Right atrium auricular region (tissue), 2 donors: ENCODE data around the gene ELK1. TPM values are rescaled to one million over a fixed set of nuclear protein-coding genes. Genes with fewer than 3 reads are reported as not detected.

Experiments
- DNase-seq: peaks from one replicate; pipeline ENCODE4 v3.0.0-alpha.2; 2019; ENCODE audit warnings: low spot score
- H3K27ac ChIP-seq, 2 donors: fragments of 200-600 bp; sonication (generic); 1 replicate in 1 of 2; 2 replicates in 1 of 2; pipeline ENCODE4 v1.5.1; 2016 to 2019
- H3K27me3 ChIP-seq, 2 donors: fragments of 200-600 bp; sonication (generic); one replicate each; pipeline versions ENCODE4 v1.5.1 to v1.6.0; 2017 to 2019
- H3K36me3 ChIP-seq: fragments of 200-600 bp; sonication (generic); one replicate; pipeline ENCODE4 v1.5.1; 2016
- H3K4me1 ChIP-seq, 2 donors: fragments of 200-600 bp; sonication (generic); one replicate each; pipeline versions ENCODE4 v1.5.1 to v1.6.0; 2017 to 2019
- H3K4me3 ChIP-seq, 2 donors: fragments of 200-600 bp; sonication (generic); 1 replicate in 1 of 2; 2 replicates in 1 of 2; pipeline ENCODE4 v1.5.1; 2017 to 2019; ENCODE audit warnings: mild to moderate bottlenecking in 1 of 2, moderate library complexity in 1 of 2
- H3K9me3 ChIP-seq, 2 donors: fragments of 200-600 bp; sonication (generic); one replicate each; pipeline ENCODE4 v1.5.1; 2019
- total RNA-seq, 2 donors: library from RNA; depleted of rRNA; stranded (reverse); fragments of >200 nt; gene quantifications; one replicate each; pipeline ENCODE4 v1.1.0, GENCODE V29; 2016
- TF ChIP-seq, protein P1 (sequence below), 2 donors: fragments of 200-600 bp; sonication (generic); IDR thresholded peaks; one replicate each; pipeline ENCODE4 v1.5.1; 2019; ENCODE audit warnings: antibody characterized with exemption in 2 of 2

Gene ELK1
- total RNA-seq, 2 donors from 2014 or later = 21.9 to 28.9 TPM

DNA sequence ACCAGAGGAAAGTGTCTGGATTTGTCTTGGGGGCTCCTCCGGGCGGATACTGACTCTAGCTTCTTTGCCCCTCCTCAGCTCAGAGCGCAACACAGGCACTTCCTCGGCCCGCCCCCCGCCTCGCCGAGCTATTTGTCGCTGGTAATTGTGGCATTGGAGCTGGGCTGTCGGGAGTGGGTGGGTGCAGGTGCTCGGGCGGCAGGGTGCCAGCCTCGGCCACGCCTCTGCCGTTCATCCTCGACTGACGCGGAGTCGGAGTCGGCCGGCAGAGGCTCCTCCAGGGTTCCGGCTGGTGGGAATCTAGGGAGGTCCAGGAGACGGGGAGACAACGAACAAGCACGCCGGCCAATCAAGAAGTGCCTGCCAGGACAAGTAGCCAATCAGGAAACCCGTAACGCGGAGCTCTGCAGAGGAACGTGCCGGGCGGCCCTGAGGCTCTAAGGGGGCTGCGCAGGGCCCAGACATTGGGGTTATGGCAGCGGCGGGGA, 26.8 kb downstream of the ELK1 start:
- H3K36me3 ChIP-seq = no peaks in the 10 kb centered on the region
- H3K4me1 ChIP-seq = peaks cover 0 to 5% of the 10 kb centered on the region in 2 donors
- no peak overlapping the region for H3K27ac ChIP-seq
- TF ChIP-seq, protein P1, sequence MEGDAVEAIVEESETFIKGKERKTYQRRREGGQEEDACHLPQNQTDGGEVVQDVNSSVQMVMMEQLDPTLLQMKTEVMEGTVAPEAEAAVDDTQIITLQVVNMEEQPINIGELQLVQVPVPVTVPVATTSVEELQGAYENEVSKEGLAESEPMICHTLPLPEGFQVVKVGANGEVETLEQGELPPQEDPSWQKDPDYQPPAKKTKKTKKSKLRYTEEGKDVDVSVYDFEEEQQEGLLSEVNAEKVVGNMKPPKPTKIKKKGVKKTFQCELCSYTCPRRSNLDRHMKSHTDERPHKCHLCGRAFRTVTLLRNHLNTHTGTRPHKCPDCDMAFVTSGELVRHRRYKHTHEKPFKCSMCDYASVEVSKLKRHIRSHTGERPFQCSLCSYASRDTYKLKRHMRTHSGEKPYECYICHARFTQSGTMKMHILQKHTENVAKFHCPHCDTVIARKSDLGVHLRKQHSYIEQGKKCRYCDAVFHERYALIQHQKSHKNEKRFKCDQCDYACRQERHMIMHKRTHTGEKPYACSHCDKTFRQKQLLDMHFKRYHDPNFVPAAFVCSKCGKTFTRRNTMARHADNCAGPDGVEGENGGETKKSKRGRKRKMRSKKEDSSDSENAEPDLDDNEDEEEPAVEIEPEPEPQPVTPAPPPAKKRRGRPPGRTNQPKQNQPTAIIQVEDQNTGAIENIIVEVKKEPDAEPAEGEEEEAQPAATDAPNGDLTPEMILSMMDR (IDR thresholded peaks at IDR 0.05) = no peak
- no peaks in the 10 kb centered on the region for H3K27me3 ChIP-seq
- no peak for DNase-seq
- H3K4me3 ChIP-seq = peak overlapping the region; percentile 10 to 32
- no peaks in the 10 kb centered on the region for H3K9me3 ChIP-seq

DNA sequence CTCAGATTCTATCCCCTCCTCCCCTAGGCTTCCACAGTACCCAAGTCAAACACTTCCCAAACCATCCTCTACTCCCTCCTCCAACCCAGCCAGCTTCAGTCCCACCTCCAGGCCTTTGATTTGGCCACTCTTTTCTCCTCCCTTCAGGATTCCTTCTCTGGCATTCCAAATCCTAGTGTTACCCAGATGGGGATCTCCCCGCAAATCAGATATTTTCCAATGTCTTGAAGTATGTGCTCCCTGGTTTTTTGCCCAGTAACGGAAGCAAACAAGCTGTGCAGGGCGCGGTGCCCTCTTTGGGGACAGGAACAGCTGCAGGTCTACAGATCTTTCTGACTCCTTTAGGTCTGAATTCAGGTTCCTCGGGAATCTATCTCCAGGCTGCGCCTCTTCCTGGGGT, 28.5 kb downstream of the ELK1 start:
- Histone ChIP-seq H3K36me3 (no peaks in the 10 kb centered on the region), H3K27ac (no peak overlapping the region), H3K27me3 (no peaks in the 10 kb centered on the region), H3K4me3 (no peak overlapping the region), H3K4me1 (peaks cover 0 to 5% of the 10 kb centered on the region in 2 donors), H3K9me3 (no peaks in the 10 kb centered on the region)
- DNase-seq = no peak
- TF ChIP-seq, protein P1 (IDR thresholded peaks at IDR 0.05) = no peak

DNA sequence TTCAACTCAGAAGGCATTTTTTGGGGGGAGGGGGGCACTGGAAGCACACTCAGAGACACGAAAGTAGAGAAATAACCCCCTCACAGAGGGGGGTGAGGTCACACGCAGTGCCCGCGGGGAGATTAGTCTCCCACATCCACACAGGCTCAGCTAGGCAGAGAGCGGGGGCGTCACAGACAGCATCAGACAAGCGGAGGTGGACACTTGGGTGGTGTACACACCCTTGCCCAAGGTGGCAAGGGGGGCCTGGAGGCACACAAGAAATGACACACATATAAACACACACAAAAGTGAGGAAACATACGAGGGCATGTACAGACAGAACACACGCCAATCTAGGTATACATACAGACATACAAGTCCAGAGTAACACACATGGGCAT, 30.1 kb downstream of the ELK1 start:
- DNase-seq = no peak
- H3K27me3 ChIP-seq = no peaks in the 10 kb centered on the region
- H3K9me3 ChIP-seq = no peaks in the 10 kb centered on the region
- no peaks in the 10 kb centered on the region for H3K36me3 ChIP-seq
- H3K27ac ChIP-seq = no peak overlapping the region
- no peak overlapping the region for H3K4me3 ChIP-seq
- H3K4me1 ChIP-seq = peaks cover 0 to 5% of the 10 kb centered on the region in 2 donors
- TF ChIP-seq, protein P1 (IDR thresholded peaks at IDR 0.05) = no peak

DNA sequence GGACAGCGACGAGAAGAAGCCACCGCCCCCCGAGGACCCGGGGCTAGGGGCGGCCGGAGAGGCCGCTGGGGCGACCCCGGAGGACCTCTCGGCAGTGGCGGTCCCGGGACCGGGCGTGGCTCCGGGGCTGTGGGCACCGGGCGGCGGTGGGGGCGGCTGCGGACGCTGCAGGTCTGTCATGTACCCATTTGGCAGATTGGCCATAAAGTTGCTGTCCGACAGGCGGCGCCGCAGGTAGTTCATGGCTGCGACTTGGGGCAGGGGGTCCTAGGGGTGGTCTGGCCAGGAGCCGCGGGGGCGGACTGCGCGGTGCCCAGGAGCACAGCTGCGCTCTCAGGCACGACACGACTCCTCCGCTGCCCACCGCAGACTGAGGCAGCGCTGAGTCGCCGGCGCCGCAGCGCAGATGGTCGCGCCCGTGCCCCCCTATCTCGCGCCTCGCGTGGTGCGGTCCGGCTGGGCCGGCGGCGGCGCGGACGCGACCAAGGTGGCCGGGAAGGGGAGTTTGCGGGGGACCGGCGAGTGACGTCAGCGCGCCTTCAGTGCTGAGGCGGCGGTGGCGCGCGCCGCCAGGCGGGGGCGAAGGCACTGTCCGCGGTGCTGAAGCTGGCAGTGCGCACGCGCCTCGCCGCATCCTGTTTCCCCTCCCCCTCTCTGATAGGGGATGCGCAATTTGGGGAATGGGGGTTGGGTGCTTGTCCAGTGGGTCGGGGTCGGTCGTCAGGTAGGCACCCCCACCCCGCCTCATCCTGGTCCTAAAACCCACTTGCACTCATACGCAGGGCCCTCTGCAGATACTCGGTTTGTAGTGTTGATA, 30.7 kb downstream of the ELK1 start, which contains the start of gene SYN1:
Gene SYN1, minus strand, starts transcription at position 372 of the 817 bp plus-strand sequence. Its CDS starts 129 bp downstream, at position 243.
- Histone ChIP-seq H3K27me3 (no peaks in the 10 kb centered on the region), H3K27ac (no peak within 1 kb of the TSS), H3K4me3 (peak within 1 kb of the TSS; percentile 25 to 44), H3K9me3 (no peaks in the 10 kb centered on the region), H3K4me1 (peaks cover 0 to 5% of the 10 kb centered on the region in 2 donors), H3K36me3 (no peaks in the 10 kb centered on the region)
- TF ChIP-seq, protein P1 (IDR thresholded peaks at IDR 0.05) = peak in 1 of 2 donors; percentile 56
- DNase-seq = peak; percentile 73

DNA sequence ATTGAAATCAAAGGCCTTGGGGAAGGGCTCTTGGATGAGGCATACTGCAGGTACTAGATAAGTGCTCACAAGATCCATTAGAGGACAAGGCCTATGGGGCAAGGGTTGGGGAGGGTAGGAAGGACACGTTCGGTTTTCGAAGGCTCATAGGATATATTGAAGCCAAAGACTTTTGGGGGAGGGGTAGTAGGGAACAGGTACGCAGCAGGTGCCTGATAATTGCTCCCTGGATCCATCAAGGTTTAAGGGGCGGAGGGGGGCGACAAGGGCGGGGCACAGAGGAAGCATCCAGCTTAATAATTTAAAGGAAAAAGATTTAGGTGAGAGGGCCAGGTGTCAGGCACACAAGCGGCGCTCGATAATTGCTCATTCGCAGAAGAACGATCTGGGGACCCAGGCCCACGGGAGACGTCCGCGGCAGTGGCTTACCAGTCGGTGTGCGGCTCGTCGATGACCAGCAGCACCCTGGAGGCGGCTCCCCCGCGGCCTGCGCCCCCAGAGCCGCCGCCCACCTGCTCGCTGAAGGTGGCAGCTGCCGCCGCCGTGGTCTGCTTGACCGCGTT, 31.4 kb downstream of the ELK1 start:
- TF ChIP-seq, protein P1 (IDR thresholded peaks at IDR 0.05) = no peak
- Histone ChIP-seq H3K4me3 (peak overlapping the region in 1 of 2 donors; percentile 44), H3K9me3 (no peaks in the 10 kb centered on the region), H3K27me3 (no peaks in the 10 kb centered on the region), H3K4me1 (peaks cover 0 to 5% of the 10 kb centered on the region in 2 donors), H3K27ac (no peak overlapping the region), H3K36me3 (no peaks in the 10 kb centered on the region)
- no peak for DNase-seq
